ENCODE data around the gene EOLA1.
"Not testable (repeated sequence)": the region's sequence is repeated elsewhere in the genome, so short reads cannot be mapped to it uniquely, and the experiment has no call there.

Gene EOLA1

DNA sequence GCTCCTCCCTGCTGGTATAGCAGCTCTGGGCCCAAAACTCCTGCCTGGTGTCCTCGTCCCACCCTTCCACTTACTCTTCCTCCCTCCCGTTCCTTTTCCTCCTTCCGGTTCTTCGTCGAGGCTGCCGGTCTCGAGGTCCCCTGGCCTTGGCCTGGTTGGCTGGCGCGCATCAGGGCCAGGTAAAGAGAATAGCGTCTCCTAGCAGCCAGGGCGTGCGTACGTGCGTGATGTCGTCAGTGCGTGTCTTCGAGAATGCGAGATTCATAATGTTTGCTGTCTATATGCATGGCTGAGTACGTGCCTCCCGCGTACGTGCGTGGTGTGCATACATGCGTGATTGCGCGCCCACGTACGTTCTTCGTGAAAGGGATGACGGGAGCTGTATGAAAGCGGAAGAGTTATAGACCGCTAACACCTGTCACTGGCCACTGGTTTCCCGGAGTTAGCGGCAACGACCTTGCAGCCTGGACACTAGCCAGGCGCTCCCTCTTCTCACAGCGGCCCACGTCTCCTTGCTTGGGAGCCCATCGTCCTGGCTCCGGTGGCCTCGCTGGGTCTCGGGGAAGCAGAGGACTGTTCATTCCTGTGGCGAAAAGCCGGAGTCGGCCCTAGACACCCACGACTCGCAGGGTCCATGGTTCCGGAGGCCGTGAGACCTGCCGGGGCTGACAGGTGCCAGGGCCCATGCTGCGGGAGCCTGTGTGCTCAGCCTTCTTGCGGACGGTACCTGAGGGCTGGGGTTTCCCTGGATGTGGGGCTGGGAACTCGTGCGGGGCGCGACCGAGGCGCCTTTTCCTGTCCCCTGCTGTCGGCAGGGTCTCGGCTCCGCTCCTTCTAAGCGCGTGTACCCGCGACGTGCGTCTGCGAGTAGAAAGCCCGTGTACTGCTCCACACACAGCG is at the start of gene EOLA1:
Gene EOLA1 (plus strand): TSS at position 392 of the 900 bp plus-strand sequence. CDS start 4,619 bp downstream, outside the sequence.
- DNase-seq, result peak; percentile 86 to 89

DNA sequence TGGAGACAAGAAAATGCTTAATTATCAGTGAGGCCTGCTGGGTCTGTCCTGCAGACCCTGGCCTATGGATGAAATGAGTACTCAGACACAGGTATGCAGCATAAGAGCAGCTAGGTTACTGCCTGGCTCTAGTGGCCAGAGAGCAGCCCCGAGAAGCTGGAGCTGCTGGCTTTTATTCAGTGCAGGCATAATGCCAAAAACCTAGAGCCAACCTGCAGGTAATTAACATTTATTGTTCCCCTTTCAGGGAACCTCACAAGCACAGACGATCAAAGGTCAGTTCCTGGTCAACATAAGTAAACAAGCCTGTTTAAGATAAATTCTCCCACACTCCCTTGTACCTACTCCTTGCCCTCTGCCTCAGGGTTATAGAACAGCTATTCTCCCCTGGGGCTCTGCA is 49.0 kb upstream of the EOLA1 start:
- DNase-seq, result no peak

DNA sequence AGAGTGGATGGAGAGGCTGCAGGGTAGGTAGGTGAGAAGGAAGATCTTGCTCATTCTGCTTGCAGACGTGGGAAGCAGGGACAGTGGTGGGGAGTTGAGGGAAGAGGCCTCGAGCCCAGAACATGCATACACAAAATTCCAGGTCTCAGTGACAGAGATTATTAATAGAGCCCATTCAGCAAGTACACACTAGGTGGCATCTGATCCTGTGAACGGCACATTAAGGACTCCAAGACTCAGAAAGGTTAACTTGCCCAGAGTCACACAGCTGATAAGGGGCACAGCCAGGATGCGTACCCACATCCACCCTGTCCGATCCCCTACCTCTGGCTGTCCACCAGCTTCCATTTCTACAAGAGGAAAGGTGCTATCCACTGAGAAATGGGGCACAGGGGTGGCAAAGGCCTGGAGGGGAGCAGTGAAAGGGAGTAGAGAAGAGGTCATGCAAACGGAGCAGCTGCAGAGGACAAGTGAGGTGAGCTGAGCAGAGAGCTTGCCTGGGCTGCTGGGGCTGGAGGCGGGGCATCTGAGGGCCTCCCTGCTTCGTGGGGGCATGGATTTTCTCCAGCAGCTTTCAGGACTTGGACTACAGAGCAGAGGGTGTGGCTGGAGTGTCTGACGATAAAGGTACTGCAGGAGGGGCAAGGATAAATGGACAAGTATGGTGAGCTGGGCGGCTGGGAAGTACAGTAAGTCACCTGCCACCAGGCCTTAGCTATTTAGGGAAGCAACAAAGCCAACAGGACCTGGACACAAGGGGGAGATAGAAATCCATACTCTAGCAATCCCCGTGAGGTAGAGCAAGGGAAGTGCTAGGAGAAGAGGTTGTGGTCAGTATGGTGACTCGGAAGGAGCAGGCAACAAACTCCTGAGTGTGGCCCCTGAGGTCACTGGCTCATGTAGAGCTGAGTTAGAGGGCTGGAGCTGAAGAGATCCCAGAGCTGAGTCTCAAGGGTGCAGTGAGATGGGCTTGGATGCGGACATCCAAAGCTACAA is 46.9 kb upstream of the EOLA1 start:
- DNase-seq, result no peak

DNA sequence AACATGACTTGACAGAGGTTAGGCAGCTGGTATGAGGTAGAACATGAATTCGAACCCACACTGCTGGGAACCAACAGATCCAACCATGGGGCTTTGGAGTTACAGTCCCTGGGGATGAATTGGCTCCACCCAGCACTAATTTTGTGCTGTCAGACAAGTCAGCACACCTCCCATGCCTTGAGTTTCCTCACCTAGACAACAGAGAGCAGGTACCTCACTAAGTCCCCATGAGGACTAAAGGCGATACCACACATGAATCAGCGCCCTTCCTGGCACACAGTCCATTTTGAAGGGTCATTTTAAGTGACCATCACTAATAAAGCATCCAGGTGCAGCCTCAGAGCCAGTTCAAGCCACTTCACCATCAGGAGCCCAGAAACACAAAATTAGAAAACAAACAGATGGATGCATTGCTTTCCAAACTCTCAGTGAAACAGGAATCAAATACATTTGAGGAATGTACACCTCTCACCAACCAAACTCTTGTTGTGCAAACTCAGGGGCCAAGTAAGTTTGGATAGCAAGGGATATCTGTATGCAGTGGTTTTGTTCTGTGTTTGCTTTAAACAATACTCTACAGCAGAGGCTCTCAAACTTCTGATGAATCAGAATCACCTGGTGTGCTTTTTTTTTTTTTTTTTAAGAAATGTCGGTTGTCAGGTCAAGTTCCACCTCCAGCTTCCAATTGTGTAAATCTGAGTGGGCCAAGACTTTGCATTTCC is 45.8 kb upstream of the EOLA1 start:
- DNase-seq, result no peak

DNA sequence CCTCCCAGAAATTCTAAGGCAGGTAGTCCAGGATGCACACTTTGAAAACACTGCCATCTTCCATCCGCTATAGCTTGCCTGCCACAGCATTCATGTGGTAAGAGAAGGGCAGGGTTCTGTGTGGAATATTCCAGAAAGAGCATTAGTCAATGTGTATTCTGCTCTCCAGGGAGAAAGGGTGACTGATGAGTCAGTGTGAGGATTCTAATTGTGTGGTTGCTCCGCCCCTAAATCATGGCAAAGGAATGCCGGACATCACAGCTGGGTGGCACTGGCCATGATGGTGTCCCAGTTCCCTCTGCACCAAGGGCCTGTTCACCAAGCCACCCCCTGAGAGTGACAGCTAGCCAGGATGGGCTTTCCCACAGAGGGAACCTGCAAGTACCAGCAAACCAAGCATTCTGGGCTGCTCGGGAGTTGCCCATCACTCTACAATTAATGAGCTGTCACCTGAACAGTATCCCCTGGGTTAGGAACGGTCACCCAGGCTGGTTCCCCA is 45.2 kb upstream of the EOLA1 start:
- DNase-seq, result no peak

DNA sequence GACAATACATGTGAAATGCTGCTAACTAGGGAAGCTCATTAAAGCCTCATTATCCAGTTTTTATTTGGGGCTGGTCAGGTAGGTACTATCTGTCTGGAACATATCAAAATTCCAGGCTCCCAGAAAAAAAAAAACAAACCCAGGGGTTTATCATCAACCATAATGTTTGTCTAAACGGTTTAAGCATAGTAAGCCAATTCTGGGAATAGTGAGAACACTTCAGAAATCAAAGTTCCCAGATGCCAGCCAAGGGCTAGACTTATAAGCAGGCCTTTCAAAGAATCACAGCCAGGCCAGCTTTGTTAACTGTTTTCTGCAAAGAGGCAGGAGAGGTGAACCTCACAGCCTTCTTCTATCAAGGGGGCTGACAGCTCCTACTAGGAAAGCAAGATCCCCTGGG is 43.8 kb upstream of the EOLA1 start:
- no peak for DNase-seq

DNA sequence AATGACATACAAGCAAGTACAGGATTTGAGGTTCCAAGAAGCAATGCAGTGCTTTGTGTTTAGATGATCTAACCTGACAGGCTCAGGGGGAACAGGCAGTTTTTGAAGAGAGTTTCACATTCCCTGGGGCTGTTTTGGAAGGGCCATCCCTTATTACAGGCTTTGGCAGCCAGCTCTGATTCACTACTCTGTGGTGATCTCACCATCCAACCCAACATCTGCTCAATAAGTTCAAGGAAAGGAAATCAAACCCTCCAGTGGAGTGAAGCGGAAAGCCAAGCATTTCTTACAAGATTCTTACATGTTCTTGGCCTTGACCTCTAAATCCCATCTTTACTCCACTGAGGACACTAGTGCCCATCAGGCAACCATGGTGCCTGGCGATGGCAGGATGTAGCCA is 43.2 kb upstream of the EOLA1 start:
- DNase-seq, result no peak

DNA sequence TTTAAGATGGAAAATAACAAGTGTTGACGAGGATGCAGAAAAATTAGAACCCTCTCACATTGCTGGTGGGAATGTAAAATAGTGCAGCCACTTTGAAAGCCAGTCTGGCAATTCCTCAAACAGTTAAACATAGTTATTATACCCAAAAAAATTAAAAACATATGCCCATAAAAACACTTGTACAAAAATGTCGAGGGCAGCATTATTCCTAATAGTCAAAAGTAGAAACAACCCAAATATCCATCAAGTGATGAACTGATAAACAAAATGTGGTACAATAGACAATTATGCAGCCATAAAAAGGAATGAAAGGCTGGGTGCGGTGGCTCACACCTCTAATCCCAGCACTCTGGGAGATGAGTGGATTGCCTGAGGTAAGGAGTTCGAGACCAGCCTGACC is 42.0 kb upstream of the EOLA1 start:
- DNase-seq, result no peak

DNA sequence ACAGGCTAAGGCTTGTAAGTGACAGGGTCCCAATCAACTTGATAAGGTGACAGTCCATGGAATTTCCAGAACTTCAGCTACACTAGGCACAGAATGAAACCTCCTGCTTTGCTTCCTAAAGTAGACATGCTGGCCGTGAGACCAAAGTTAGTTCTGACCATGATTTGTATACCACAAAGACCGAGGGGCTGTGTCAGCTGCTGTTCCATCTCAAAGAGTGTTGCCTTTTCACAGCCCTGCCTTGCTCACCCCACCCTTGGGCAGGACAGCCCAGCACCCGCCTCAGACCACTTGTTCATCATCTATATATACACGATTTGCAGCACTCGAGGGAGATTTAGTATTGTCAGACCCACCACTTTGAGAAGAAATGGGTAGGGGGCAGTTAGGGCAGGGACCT is 41.0 kb upstream of the EOLA1 start:
- no peak for DNase-seq

DNA sequence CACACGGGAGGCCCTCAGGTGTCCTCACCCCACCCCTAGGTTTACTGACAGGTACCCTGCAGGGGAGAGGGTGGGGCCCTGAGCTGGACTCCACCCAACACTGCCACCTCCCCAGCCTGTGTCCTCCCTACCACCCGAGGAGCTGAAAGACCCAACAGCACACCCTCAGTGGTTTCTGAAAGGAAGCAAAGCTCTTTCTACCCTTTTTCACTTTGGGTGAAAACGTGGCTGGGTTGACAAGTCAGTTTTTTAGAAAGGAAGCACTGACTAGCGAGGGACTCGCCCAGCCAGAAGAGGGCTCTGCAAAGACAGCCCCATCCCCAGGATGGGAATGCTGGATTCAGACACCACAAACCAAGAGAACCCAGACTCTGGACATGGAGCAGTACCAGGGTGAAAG is 37.9 kb upstream of the EOLA1 start:
- DNase-seq, result not testable (repeated sequence)

DNA sequence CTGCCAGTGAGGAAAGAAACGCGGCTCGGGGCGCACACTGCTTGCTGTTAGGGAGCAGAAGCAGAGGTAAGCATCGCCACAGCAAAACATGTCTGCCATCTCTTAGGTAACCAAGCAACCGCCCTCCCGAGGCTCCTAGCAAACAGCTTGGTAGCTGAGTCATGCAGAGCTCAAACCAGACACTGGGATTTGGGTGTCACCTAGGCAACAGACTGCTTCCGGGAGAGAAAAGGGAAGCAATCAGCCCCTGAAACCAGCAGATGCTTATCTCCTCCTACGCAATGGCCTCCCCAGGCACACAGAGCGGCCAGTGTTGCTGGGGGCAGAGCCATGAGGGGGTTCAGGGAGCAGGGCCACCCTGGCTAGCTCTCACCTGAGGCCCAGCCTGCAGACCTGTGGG is 37.4 kb upstream of the EOLA1 start:
- peak; percentile 41 to 60 for DNase-seq

DNA sequence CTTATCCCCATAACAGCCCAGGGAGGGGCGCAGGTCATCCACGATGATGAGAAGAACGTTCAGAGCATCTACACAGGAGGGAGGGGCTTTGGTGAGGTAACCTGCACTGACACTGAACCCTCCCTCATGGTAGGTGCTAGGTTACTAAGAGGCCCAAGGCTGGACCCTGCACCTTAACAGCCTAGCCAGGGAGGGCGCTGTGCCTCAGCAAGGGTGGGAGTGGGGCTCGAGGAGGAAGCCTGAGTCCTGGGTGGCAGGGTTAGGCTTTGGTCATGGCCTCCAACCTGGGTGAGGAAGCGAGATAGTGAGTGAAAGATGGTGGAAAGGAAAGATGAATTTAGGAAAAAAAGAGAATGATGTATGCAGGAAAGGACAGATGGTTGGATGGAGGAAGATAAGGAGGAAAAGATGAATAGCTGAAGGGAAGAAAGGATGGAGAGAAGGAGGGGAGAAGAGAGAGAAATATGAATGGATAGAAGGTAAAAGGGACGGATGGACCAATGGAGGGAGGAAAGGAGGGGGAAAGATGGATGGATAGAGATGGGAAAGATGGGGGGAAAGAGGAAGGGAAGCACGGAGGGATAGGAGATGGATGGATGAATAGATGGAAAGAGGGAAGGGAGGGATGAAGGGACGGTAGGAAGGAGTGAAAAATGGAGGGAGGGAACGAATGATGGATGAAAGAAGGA is 36.4 kb upstream of the EOLA1 start:
- peak; percentile 63 to 73 for DNase-seq

DNA sequence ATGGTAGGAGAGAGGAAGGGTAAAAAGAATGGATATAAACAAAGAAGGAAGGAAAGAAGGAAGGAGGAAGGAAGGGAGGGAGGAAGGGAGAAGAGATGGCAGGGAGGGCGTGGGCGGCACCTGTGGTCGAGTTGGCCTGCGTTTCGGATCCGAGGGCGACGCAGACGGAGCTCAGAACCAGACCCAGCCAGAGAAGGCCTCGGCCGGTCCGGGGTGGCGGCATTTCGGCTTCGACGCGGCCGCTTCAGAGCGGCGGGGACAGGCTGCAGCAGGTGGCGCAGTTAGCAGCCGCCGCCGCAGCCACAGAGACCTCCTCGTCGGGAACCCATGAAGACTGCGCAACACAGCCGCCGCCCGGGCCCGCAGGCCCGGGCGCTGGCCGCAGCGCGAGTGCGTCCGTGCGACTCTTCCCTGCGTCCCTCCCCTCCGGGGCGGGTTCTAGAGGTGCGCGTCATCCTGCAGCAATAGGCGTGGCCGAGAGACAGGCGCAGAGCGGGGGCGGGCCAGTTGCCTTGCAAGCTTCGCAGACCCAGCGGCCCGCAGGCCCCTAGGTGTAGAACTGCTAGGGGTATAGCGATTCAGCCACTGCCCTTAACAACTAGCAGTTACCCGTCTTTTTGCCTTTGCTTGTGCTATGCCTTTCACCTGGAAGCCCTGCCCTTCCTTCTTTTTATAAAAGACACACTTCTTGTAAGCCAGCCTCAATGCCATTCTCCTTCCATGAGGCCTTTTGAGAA is 35.7 kb upstream of the EOLA1 start, which contains the start of gene IDS:
Gene IDS (minus strand): TSS at position 392 of the 737 bp plus-strand sequence. CDS start 169 bp downstream, at position 223.
- peak; percentile 83 to 89 for DNase-seq

DNA sequence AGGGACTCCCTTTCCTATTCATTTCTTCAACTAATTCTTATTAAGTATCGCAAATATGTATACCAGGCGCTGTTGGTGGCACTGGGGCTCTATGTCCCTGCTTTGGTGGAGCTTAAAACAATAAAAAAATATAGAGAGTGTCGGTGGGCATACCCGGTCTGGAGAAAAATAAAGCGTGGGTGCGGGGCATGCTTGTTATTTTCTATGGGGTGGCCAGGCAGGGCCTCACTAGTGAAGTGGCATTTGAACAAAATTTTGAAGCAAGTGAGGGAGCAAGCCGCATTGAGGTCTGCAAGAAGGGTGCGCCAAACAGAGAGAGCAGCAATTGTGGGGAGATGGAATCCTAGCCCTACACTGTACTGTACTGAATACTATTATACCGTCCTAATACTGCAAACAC is 35.1 kb upstream of the EOLA1 start:
- DNase-seq, result no peak

DNA sequence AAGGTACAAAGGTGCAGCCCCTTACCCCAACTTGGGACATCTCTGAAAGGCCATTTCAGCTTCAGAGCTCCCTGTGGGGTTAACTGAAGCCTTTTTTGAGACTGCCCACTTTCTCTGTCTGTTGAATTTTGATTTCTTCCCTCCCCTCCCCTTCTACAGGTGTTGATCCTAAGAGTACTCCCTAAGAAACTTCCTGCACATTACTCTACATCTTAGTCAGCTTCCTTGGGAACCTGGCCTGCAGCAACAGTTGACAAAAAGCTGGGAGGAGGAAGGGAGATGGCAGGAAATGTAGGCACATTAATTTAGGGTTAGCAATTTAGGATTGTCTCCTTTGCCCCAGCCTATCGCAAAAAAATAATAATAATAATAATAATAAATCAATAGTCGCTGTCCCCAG is 34.5 kb upstream of the EOLA1 start:
- no peak for DNase-seq

DNA sequence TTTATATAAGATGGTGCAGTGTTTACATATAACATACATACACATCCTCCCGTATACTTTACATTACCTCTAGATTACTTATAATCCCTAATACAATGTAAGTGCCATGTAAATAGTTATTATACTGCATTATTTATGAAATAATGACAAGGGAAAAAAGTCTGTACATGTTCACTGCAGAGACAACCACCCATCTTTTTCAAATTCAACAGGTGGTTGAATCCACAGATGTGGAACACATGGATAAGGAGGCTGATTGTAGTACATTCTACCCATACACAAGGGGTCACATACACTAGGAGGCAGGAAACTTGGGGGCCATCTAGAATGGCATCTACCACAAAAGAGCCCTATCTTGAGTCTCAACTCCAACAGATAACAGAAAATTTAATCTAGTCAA is 32.3 kb upstream of the EOLA1 start:
- no peak for DNase-seq

DNA sequence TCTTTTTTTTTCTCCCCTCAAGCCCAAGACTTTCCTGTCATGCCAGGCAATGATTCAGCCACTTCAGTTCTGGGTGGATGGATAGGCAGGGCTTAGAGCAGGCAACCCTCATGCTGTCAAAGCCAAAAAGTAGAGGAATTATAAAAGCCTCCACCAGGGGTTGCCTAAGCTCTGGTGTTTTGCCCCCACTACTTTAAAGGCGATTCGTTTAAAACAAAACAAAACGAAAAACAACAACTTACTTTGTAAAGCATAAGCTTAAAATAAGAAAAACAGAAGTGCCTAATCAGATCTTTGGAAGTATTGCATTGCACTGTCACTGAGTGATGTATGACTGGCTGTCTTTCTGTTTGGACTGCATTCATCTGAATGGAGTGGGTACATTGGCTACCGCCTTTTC is 30.4 kb upstream of the EOLA1 start:
- no peak for DNase-seq

DNA sequence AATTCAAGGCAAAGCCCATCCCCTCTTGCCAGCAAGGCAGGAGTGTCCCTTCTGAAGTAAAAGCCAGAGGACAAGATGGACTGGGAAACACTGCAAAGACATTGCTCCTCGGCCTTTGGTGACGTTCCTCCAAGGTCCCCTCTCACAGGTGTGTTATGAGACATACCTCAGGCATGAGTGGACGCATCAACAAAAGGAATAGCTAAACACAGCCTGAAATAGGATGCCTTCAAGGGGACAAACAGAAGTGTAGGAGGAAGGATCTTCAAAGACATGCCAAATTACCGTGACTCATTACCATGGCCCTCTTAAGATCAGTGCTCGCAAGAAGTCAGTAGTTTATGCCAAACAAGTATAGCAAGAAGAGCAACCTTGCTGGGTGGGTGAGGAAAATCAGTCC is 29.7 kb upstream of the EOLA1 start:
- no peak for DNase-seq

DNA sequence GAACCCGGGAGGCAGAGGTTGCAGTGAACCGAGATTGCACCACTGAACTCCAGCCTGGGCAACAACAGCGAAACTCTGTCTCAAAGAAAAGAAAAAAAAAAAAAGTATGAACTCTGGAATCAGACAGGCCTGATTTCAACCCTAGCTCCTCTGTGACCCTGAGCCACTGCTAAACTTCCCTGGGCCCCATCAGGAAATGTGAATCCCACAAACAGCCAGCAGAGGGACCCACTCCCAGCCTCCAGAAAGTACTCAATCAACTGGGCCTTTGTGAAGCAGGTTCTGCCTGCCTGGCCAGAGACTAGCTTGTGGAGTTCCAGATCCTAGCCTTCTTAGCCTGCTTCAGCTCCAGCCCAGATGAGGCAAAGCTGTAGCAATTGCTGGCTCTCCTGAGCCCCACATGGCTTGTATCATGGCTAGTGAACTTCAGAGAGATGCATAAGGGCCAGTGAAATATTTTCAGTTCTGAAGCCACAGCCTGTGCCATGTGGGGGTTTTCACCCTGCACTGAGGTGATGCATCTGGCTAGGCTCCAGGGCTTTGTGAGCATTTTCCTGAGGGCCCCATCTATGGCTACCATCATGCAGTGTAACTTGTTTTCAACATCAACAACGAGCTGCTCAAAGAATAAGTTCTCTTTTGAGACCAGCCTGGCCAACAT is 28.5 kb upstream of the EOLA1 start:
- DNase-seq, result peak; percentile 49 to 62

DNA sequence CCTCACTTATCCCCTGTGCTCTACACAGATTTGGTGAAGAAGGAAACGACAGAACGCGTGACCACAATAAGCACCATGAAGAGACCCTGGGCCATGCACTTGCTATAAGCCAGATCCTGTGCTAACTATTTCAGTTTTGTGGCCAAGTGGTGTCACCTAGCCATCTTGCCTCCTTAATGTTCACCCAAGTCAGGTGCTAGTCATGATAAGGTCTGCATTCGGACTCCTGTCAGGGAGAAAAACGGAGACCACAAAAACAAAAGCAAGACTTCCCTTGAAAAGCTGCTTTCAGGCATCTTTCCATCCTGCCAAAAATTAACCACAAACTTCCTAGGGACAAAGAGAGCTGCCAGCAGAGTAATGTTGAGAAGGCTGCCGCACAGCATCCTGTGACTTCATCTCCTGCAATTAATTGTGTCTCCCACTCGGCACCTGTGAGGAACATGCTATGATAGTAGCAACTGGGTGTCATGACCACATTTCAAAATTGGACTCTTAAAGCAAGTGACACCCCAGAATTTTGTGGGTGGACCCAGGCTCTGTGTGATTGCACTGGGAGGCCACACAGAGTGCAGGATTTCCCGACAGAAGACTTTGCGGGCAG is 26.9 kb upstream of the EOLA1 start:
- DNase-seq, result no peak

Measured in activated CD4-positive, alpha-beta T cell treated with anti-CD3 and anti-CD28 coated beads, Interleukin-2, amount 50 U/mL, for 48 hours (primary cell).